GM12891 (cell line): Measurements from ENCODE around the gene PDP2.

Experiments
- POLR2A ChIP-seq: IDR thresholded peaks from 2 replicates; pipeline ENCODE4 v1.6.1; 2011; ENCODE audit warnings: low read depth, low read length, control low read depth
- POU2F2 ChIP-seq: IDR thresholded peaks from 2 replicates; pipeline ENCODE4 v1.6.1; 2011; ENCODE audit warnings: low read depth, mild to moderate bottlenecking, control low read depth, low read length, moderate library complexity

DNA sequence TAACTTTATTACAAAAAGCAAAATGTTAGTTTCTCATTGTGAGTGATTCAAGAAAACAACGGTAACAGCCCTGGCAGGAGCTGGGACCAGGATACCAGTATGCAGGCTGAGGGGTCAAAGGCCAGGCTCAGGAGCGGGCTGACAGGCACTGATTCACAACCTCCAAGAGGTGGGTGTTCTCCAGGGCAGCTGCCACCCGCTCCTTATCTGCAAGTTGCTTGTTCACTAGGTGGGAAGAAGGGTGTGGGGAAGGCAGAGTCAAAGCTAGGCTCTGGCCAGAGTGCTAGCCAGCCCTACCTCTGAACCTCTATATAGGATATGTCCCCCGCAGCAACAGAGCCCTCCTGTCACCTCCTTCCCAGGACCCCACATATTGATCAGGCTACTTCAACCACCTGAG, 51.8 kb downstream of the PDP2 start:
- TF ChIP-seq POU2F2 (no peak), POLR2A (no peak)
